HG02970 (cell line): ENCODE data around the gene C1QC.
"Not testable (repeated sequence)": the region's sequence is repeated elsewhere in the genome, so short reads cannot be mapped to it uniquely, and the experiment has no call there.

Source experiments
- ATAC-seq: cut with Tn5 transposase; IDR thresholded peaks from one replicate; pipeline ENCODE4 v1.9.1; 2021; ENCODE audit warnings: mild to moderate bottlenecking, moderate library complexity, moderate number of reproducible peaks; ENCODE audit not compliant: unreplicated experiment, low FRiP score

Gene C1QC

DNA sequence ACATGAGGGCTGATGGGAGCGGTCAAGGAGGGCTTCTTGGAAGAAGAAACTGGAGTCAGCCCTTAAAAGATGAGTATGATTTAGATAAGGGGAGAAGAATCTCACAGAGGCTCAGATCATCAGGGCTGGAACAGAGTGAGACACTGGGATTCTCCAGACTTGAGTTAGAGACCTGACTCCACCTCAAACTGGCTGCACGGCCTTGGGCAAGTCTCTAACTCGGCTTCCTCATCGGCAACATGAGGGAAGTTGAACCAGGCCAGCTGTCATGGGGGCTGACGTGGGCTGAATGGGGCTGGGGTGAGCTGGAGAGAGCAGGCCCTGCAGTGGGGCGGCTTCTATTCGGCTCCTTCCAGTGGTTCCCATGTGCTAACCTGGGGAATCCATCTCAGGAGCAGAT, 2.5 kb downstream of the C1QC start:
- no peak for ATAC-seq

DNA sequence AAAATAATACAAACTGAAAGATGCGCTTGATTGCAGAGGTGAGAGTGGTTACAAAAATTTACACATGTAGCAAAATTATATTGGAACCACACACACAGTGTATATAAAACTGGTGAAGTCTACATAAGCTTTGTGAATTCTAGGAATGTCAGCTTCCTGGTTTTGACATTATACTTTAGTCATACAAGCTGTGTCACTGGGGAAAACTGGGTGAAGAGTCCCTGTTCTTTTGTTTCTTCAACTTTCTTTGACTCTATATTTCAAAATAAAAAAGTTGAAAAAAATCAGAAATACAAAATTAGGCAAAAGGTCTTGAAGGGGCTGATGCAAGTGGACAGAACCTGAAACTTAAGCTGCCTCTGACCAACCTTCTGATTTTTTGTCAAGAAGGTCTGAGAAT, 3.0 kb downstream of the C1QC start:
- ATAC-seq, result no peak

DNA sequence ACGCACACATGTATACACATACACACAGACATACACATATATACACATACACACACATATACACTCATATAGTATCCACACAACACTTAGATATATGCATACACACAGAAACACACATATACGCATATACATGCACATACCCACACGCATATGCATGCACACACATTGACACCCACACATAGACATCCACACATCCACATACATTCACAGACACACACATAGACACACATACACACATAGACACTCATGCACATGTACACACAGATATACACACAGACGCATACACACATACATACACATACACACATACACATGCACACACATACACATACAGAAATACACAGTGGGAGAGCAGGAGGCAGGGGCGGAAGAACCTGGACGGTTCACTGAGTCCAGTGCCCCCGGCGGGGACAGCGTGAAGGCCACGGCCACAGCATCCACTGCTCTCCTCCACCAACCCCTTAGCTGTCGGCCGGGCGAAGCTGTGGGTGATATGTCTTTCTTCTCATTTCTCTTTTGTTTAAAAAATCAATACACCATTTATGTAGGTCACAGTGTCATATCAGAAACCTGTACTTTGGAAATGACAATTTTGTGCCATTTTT, 6.8 kb downstream of the C1QC start:
- no peak for ATAC-seq

DNA sequence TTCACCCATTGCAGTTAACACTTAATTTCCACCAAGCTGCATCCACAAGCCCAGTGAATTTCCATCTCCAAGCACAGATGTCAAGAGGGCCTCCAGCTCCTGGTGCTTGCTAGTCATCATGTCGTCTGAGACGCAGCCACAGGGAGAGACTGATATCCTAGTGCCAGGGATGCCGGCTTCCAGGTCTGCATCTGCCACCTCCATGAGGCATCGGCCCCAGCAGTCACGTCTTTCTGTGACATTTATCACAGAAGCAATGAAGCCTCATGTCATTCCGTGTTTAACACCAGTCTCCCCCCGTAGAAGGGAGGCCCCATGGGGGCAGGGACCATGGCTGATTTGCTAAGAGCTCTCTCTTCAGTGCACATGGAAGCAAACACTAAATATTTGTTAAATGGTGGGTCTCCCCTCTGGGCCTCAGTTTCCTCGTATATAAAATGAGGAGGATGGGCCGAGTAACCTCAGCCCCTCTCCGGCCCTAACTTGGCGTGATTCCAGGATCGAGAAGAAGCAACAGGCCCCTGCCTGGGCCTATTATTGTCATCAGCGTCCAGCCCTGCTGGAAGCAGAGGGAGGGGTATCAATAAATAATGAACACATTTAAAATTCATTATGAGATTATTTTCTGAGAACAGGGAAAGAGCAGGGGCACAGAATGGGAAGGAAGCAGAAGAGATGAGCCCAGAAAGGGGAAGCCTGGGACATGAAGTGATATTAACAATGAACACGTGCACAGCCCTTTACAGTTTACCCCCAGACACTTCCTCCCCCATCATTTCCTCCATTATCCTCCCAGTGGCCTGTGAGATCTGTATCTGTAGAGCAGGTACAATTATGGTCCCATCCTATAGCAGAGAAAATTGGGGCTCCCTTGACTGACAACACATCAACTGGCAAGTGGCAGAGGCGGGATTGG, 8.8 kb downstream of the C1QC start:
- ATAC-seq, result no peak

DNA sequence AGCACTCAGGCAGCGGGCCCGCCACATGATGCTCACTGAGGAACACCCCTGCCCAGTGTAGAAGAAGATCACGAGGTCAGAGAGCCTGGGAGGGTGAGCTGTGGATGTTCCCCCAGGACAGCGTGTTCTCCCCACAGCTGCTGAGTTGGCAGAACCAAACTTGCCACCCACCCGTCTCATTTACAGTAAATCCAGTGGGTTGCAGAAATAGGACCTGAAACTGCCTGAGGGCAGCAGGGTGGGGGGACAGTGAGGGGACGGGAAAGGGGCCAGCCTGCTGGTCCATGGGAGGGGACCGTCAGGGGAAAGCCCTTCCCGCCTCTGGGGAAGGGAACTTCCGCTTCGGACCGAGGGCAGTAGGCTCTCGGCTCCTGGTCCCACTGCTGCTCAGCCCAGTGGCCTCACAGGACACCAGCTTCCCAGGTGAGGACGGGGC, 9.5 kb downstream of the C1QC start, which contains the start of gene C1QB:
Gene C1QB (plus strand): TSS at position 356 of the 436 bp plus-strand sequence. CDS start 6,227 bp downstream, outside the sequence.
- ATAC-seq, result no peak

DNA sequence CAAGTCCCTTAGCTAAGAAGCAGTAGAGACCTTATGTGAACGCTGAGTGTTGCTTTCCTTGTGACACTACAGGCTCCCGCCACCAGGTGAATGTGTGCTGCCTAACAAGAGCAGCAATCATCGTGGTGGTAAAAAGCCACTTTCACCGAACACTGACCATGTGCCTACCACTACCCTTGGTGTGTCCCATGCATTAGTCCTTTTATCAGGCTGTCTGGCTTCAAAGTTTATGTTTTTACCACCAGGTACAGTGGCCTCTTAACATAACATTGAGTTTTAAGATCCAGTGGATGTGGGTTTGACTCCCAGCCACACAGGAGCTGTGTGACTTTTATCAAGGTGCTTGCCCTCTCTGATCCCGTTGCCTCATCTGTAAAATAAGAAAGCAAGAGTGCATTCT, 11.3 kb downstream of the C1QC start:
- no peak for ATAC-seq

DNA sequence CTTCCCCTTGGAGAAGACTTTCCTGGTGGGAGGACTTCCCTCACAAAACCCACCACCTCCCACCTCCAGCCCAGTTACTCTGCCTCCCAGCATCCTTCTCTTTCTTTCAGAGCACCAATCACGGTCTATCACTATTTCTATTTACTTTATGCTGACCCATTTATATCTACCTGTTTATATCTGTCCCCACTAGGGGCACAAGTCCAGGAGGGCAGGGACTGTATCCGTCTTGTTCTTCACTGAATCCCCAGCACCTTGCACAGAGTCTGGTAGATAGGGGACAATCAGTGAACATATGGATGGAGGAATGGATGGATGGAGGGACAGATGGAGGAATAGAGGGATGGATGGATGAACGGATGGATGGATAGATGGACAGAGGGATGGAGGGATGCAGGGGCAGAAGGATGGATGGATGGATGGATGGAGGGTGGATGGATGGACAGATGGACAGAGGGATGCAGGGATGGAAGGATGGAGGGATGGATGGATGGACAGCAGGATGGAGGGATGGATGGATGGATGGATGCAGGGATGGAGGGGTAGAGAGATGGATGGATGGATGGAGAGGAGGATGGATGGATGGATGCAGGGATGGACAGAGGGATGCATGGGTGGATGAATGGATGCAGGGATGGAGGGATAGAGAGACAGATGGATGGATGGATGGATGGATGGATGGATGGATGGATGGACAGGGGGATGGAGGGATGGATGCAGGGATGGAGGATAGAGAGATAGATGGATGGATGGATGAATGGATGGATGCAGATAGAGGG, 15.1 kb downstream of the C1QC start:
- no peak for ATAC-seq

DNA sequence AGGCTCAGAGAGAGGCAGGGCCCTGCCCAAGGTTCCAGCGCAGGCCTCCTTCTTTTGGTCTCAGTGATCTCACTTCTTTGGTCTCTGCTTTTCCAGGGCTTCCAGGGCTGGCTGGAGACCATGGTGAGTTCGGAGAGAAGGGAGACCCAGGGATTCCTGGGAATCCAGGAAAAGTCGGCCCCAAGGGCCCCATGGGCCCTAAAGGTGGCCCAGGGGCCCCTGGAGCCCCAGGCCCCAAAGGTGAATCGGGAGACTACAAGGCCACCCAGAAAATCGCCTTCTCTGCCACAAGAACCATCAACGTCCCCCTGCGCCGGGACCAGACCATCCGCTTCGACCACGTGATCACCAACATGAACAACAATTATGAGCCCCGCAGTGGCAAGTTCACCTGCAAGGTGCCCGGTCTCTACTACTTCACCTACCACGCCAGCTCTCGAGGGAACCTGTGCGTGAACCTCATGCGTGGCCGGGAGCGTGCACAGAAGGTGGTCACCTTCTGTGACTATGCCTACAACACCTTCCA, 17.3 kb downstream of the C1QC start:
- ATAC-seq, result no peak

DNA sequence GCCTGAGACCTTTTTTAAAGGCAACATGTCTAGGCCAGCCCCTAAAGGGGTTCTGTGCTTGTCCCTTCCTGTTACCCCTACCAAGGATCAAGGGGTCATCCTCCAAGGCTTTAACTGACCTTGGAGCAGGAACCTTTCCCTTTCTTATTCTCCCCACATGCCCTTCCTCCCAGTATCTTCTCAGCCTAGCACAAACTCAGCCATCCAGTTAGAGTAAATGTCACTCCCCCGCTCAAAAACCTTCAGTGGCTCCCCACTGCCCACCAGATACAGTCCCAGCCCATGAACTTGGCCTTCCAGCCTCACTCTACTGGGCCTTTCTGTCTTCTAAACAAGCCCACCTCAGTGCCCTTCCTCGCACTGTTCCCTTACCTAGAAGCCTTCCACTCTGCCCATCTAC, 18.4 kb downstream of the C1QC start:
- no peak for ATAC-seq

DNA sequence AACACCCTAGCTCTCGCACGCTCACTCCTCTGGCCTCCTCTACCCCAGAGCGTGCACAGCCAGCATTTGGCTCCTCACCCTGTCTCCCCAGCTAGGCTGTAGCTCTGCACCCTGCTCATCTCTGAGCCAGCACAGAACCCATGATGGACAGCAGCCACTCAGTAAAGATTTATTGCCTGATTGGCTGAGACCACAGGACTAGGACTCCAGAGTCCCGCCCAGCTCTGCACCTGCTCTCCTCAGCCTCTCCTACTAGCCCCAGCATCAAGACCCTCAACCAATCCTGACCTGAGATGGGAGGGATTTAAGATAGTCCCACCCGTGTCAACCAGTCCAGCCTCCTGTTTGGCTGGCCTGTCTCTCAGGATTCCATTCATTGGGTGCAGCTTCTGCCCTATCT, 18.9 kb downstream of the C1QC start:
- no peak for ATAC-seq

DNA sequence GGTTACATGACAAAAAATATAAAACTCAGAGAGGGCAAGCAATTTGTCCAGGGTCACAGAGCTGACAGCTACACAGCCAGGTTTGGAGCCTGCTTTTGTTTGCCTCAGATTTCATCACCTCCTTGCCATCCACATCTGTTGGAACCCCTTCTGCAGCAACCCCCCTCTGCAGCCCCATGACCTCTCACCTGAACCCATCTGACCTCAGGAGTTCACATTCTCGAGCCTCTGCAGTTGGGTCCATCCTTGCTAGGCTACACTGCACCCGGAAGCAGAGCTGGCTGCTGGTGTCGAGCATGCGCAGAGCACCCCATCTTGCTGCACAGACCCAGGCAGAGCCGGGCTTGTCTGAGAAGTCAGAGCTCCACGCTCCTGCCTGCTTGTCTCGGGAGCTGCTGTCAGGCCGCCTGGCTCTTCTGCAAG, 19.6 kb downstream of the C1QC start:
- no peak for ATAC-seq

DNA sequence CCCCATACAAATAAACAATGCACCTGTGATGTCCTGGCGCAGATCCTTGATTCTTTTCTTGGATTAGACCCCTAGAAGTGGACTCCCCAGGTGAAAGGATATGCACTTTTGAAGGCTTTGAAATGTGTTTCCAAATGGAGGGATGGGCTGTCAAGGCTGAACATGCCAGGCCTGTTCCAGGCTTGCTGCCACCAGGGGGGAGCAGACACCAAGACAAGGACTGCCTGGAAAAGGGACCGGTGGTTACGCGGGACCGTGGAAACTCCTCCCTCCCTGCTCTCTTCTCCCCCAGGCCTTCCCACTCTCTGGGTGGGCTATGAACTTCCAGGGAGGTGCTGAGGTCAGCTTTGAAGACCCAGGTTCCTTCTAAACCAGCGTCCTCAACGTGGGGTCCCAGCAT, 22.3 kb downstream of the C1QC start:
- ATAC-seq, result no peak

DNA sequence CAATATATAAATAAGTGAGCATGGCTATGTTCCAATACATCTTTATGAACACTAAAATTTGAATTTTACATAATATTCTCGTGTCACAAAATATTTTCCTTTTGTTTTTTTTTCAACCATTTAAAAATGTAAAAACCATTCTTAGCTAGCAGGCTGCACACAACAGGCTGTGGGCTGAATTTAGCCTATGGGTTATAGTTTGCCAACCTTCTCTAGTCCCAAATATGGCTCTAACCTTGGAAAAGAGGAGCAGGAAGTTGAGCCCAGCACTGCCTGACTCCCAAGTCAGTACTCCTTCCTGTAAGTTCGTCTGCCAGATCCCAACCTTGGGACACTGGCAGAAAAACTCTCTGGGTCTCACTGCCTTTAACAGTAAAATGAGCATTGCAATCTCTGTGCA, 23.0 kb downstream of the C1QC start:
- ATAC-seq, result no peak

DNA sequence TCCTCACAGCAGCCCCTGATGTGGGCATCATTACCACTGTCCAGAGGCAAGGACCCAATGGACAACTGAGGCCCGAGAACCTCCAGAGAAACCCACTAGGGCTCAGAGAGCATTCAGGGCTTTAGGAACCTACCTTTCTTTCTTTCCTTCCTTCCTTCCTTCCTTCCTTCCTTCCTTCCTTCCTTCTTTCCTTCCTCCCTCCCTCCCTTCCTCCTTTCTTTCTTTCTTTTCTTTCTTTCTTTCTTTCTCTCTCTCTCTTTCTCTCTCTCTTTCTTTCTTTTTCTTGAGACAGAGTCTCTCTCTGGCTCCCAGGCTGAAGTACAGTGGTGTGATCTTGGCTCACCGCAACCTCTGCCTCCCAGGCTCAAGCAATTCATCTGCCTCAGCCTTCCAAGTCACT, 25.4 kb downstream of the C1QC start:
- not testable (repeated sequence) for ATAC-seq

DNA sequence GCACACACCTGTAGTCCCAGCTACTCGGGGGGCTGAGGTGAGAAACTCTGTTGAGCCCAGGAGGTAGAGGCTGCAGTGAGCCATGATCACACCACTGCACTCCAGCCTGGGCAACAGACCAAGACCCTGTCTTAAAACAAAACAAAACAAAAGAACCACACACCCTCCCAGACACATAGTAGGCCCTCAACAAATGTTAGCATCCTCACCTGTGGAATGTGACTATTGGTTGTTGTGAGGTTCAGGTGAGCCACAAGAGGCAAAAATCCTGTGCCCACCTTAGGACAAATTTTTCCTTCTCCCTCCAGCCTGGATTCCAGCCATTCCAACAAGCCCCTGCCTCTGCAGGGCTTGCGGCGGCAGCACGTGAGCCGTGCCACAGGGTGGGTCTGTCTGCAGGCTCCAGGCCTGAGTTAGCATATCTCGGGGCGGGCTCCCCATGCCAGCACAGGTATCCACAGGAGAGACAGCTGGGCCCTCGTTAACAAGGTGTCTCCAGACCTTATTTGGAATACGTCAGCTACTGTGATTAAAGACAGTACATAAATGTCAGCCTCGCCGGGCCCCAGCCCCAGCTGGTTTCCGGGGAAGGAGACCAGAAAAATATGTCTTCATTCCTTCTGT, 27.0 kb downstream of the C1QC start:
- no peak for ATAC-seq

DNA sequence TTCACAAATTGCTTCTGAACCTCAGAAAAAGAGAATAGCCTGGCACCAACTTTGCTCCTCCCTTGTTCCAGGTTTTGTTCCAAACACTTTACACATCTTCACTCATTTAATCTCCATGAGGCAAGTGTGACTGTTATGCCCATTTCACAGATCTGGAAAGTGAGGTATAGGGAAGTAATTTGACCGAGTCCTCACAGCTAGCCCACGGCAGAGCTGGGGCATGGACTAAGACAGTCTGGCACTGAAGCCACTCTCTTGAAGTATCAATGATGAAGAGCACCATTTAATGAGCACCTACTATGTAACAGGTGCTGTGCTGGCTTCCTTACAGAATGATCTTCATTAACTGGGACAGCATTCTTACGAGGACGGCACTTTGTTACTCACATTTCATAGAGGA, 28.6 kb downstream of the C1QC start:
- ATAC-seq, result no peak

DNA sequence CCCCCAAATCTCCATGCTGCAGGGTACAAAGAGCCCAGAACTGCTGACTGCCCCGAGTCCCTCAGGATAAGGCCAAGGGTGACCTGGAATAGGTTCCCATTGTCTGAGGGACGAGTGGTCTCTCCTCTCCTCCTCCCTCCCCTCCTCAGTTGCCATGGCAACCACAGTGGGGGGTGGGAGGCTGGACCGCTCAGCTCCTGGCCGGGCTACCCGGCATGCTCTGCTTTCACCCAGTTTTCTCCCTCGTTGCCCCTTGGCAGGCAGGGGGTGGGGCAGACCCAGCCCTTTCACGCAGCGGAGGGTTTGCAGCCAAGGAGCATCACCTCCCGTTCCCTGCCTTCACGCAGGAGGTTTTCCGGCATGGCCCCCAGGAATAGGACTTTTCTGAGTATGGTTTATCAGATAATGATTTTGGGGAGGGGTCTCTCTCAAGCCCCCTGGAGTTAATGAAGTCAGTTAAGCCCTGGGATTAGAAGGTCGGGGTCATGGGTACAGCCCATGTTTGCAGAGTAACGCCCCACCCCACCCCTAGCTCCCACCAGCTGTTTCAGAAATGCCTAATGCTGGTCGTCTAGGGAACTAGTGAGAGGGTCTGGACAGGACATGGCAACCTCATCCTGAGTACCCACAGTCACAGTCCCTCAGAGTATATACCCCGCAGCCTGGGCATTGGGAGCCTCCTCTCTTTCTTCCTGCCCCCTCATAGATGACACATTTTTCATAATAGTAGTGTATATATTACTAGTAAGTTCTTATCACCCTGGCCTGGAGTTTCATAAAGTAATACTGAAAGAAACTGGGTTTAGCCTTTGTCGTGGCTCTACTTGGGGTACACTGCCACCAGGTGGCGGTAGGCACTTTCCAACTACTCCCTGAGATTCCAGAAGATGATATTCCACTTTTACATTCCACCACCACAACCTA, 30.3 kb downstream of the C1QC start:
- ATAC-seq, result no peak

DNA sequence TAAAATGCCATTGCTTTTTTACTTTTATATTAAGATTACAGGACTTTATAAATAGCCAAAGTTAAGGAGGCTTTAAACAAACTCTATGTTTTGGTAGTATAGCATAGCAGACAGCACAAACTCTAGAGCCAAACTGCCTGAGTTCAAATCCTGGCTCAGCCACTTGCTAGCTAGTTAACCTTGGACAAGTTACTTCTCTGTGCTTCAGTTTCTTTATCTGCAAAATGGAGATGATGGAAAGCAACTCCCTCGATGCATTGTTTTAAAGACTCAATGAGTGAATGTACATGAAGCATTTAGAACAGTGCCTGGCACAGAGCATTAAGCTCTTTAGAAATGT, 30.9 kb downstream of the C1QC start:
- no peak for ATAC-seq

DNA sequence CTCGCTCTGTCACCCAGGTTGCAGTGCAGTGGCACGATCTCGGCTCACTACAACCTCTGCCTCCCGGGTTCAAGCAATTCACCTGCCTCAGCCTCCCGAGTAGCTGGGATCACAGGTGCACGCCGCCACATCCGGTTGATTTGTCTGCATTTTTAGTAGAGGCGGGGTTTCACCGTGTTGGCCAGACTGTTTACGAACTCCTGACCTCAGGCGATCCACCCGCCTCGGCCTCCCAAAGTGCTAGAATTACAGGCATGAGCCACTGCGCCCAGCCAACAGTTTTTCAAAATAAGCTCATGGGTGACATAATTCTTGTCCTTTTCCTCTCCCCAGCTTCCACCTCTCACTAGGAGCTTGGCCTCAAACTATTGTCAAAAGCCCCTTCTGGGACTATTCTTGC, 32.7 kb downstream of the C1QC start:
- ATAC-seq, result not testable (repeated sequence)
